Breast epithelium (tissue), 4 donors: ENCODE results near the gene QPCTL. TPM values are rescaled to one million over a fixed set of nuclear protein-coding genes. Genes with fewer than 3 reads are reported as not detected.
A peak's percentile ranks its signal among the peaks of the same experiment; 100 is the strongest.

Experiments used
- DNase-seq, 2 donors: peaks; one replicate each; pipeline ENCODE4 v3.0.0-alpha.2; 2019; ENCODE audit warnings: low spot score in 2 of 2
- H3K27ac ChIP-seq, 2 donors: fragments of 200-600 bp; sonication (generic) in 1 of 2; one replicate each; pipeline ENCODE4 v1.5.1; 2016 to 2019; ENCODE audit warnings: mild to moderate bottlenecking in 1 of 2
- H3K27me3 ChIP-seq, 2 donors: fragments of 200-600 bp; sonication (generic) in 1 of 2; one replicate each; pipeline versions ENCODE4 v1.5.1 to v1.6.0; 2017 to 2019; ENCODE audit warnings: control low read depth in 1 of 2, mild to moderate bottlenecking in 1 of 2
- H3K36me3 ChIP-seq: fragments of 200-600 bp; one replicate; pipeline ENCODE4 v1.5.1; 2019
- H3K4me1 ChIP-seq, 2 donors: fragments of 200-600 bp; sonication (generic); one replicate each; pipeline ENCODE4 v1.5.1; 2016 to 2019; ENCODE audit warnings: control low read depth in 1 of 2
- H3K4me3 ChIP-seq, 3 donors: fragments of 200-600 bp; sonication (generic); 1 replicate in 2 of 3; 2 replicates in 1 of 3; pipeline ENCODE4 v1.5.1; 2016 to 2019; ENCODE audit warnings: mild to moderate bottlenecking in 3 of 3, moderate library complexity in 2 of 3
- H3K9me3 ChIP-seq, 2 donors: fragments of 200-600 bp; sonication (generic) in 1 of 2; one replicate each; pipeline ENCODE4 v1.5.1; 2016 to 2019; ENCODE audit warnings: control low read depth in 1 of 2
- POLR2A ChIP-seq: fragments of 450-650 bp; IDR thresholded peaks from one replicate; pipeline ENCODE4 v1.6.1; 2016; ENCODE audit warnings: antibody characterized with exemption, mild to moderate bottlenecking, moderate library complexity
- POLR2AphosphoS5 ChIP-seq, 3 donors: sonication (generic); formaldehyde crosslinking; IDR thresholded peaks; one replicate each; pipeline ENCODE4 v1.6.1; 2017; ENCODE audit warnings: antibody characterized with exemption in 3 of 3
- intact Hi-C: fragments of 100-400 bp; cut with DNase I; formaldehyde crosslinking; loops from one replicate; pipeline ENCODE4 v1.15.1; 2023; ENCODE audit warnings: low total_unique reads
- total RNA-seq, 3 donors: library from RNA; depleted of rRNA; stranded (reverse); fragments of >200 nt; gene quantifications; one replicate each; pipeline ENCODE4 v1.1.0, GENCODE V29; 2016
- TF ChIP-seq, protein P1 (sequence below), 3 donors: fragments of 450-650 bp; IDR thresholded peaks; one replicate each; pipeline ENCODE4 v1.5.1; 2016 to 2017; ENCODE audit warnings: antibody characterized with exemption in 3 of 3, mild to moderate bottlenecking in 3 of 3, moderate library complexity in 3 of 3

The QPCTL gene
- total RNA-seq, 3 donors from 2014 or later: 6.1 to 9.4 (median 7.2) TPM

DNA sequence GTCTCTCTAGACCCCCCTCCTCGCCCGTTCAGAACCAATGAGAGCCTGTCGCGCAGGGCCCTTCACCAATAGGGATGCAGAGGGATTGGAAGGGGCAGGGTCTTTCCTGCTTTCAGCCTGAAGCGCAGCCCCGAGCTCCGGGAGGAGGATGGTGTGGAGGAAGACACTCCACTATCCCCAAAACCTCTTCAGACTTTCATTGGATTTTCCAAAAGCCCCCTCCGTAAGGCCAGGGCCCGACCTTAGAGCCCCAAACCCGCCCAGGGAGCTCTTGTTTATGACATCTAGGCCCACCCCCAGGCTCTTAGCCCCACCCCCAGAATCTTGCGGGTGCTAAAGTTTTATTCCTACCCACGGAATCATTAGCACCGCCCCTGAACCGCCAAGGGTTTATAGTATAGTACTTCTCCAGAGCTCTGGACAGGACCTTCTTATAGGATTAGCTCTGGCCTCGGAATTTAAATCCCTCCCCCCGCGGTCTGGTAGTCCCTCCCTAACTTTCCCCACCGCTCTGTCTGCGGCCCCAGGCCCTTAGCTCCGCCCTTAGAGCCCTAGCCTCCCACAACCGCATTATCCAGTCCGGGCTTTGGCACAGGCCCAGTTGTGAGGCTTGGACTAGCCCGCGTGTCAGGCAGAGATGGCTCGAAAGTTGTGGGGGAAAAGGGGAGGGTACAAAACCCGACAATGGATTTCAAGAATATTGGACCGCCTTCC lies 46.7 kb upstream of the QPCTL start:
- peaks cover 0 to 9% of the 10 kb centered on the region in 2 donors for H3K4me1 ChIP-seq
- intact Hi-C loops: no loop called here
- H3K4me3 ChIP-seq: peak overlapping the region; percentile 22 to 61 (median 47)
- no peaks in the 10 kb centered on the region for H3K9me3 ChIP-seq
- peak overlapping the region; percentile 20 to 29 for H3K27ac ChIP-seq
- H3K36me3 ChIP-seq: no peaks in the 10 kb centered on the region
- no peaks in the 10 kb centered on the region for H3K27me3 ChIP-seq
- TF ChIP-seq POLR2A: no peak
- TF ChIP-seq, protein P1, sequence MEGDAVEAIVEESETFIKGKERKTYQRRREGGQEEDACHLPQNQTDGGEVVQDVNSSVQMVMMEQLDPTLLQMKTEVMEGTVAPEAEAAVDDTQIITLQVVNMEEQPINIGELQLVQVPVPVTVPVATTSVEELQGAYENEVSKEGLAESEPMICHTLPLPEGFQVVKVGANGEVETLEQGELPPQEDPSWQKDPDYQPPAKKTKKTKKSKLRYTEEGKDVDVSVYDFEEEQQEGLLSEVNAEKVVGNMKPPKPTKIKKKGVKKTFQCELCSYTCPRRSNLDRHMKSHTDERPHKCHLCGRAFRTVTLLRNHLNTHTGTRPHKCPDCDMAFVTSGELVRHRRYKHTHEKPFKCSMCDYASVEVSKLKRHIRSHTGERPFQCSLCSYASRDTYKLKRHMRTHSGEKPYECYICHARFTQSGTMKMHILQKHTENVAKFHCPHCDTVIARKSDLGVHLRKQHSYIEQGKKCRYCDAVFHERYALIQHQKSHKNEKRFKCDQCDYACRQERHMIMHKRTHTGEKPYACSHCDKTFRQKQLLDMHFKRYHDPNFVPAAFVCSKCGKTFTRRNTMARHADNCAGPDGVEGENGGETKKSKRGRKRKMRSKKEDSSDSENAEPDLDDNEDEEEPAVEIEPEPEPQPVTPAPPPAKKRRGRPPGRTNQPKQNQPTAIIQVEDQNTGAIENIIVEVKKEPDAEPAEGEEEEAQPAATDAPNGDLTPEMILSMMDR (IDR thresholded peaks at IDR 0.05): no peak
- TF ChIP-seq POLR2AphosphoS5 (IDR thresholded peaks at IDR 0.05): no peak
- peak; percentile 62 to 66 for DNase-seq

DNA sequence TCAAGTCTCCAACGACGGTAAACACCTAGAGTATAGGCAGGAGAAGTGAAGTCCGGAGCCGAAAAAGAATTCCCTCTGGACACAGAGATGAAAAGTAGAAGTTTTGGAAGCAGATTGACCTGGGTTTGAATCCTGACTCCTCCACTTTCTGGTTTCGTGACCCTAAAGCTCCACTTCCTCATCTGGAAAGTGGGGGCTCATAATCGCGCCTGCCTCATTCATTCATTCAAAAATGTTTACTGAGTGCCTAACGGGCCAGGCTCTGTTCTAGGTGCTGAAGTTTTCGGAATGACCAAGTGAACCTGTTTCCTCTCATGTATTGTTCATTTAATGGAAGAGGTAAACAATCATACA lies 46.1 kb upstream of the QPCTL start:
- TF ChIP-seq, protein P1 (IDR thresholded peaks at IDR 0.05): no peak
- TF ChIP-seq POLR2AphosphoS5 (IDR thresholded peaks at IDR 0.05): no peak
- TF ChIP-seq POLR2A: no peak
- DNase-seq: no peak
- Histone ChIP-seq H3K27ac (no peak overlapping the region), H3K36me3 (no peaks in the 10 kb centered on the region), H3K4me3 (peak overlapping the region in 2 of 3 donors; percentile 47 to 61), H3K4me1 (peaks cover 0 to 9% of the 10 kb centered on the region in 2 donors), H3K27me3 (no peaks in the 10 kb centered on the region), H3K9me3 (no peaks in the 10 kb centered on the region)
- intact Hi-C loops: no loop called here

DNA sequence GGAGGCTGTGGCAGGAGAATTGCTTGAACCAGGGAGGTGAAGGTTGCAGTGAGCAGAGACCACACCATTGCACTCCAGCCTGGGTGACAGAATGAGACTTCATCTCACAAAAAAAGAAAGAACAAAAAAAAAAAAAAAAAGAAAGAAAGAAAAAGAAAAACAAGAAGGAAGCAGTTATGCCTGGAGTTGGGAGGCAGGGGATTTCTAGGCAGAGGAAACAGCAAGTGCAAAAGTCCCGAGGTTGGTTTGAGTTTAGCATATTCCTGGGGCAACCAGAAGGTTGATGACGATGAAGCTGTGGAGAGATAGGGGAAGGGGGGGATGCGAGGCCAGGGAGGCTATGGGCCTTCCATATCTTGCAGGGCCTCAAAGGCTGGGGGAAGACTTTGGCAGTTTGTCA lies 41.7 kb upstream of the QPCTL start:
- H3K27me3 ChIP-seq: no peaks in the 10 kb centered on the region
- intact Hi-C loops: no loop called here
- H3K4me1 ChIP-seq: no peaks in the 10 kb centered on the region
- H3K27ac ChIP-seq: no peak overlapping the region
- no peaks in the 10 kb centered on the region for H3K36me3 ChIP-seq
- H3K9me3 ChIP-seq: no peaks in the 10 kb centered on the region
- no peak overlapping the region for H3K4me3 ChIP-seq
- DNase-seq: no peak
- TF ChIP-seq, protein P1 (IDR thresholded peaks at IDR 0.05): no peak
- no peak for TF ChIP-seq POLR2AphosphoS5 (IDR thresholded peaks at IDR 0.05)
- TF ChIP-seq POLR2A: no peak

DNA sequence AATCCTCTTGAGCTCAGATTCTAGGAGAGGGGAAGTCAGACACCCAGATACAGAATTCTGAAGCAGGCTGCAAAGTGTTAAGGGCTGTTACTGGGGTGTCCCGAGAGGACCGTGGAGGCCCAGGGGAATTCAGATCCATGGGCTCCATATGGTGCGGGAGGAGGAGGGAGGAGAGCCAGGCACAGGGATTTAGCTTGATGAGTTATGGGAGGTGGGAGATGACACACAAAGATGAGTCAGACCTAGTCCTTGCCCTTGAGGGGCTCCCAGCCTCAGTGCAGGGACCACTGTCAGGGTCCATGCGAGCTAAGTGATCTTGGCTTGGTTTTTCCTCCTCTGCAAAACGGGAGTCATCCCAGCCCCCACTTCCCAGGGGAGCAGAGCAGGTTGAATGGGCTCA lies 38.8 kb upstream of the QPCTL start:
- H3K4me1 ChIP-seq: no peaks in the 10 kb centered on the region
- H3K36me3 ChIP-seq: no peaks in the 10 kb centered on the region
- TF ChIP-seq POLR2AphosphoS5 (IDR thresholded peaks at IDR 0.05): no peak
- TF ChIP-seq POLR2A: no peak
- TF ChIP-seq, protein P1 (IDR thresholded peaks at IDR 0.05): no peak
- no peak overlapping the region for H3K4me3 ChIP-seq
- H3K27ac ChIP-seq: no peak overlapping the region
- H3K9me3 ChIP-seq: no peaks in the 10 kb centered on the region
- H3K27me3 ChIP-seq: no peaks in the 10 kb centered on the region
- DNase-seq: no peak
- intact Hi-C loops: no loop called here

DNA sequence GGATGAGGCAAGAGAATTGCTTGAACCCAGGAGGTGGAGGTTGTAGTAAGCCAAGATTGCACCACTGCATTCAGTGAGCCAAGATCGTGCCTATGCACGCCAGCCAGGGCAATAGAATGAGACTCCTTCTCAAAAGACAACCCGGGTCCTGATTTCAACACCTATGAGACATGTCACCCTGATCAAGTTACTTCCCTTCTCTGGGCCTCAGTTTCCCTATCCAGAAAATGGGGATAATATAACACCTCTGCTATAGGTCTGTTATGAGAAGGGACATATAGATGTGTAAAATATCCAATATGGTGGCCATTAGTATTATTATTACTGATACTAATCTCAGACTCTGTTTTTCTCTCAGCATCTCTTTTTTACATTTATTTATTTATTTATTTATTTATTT lies 37.4 kb upstream of the QPCTL start:
- H3K36me3 ChIP-seq: no peaks in the 10 kb centered on the region
- no peaks in the 10 kb centered on the region for H3K27me3 ChIP-seq
- intact Hi-C loops: no loop called here
- no peak overlapping the region for H3K27ac ChIP-seq
- no peaks in the 10 kb centered on the region for H3K9me3 ChIP-seq
- DNase-seq: no peak
- H3K4me3 ChIP-seq: no peak overlapping the region
- H3K4me1 ChIP-seq: no peaks in the 10 kb centered on the region
- no peak for TF ChIP-seq POLR2AphosphoS5 (IDR thresholded peaks at IDR 0.05)
- TF ChIP-seq, protein P1 (IDR thresholded peaks at IDR 0.05): no peak
- no peak for TF ChIP-seq POLR2A
